ENCODE results near the gene HTT-AS.
A peak's percentile ranks its signal among the peaks of the same experiment; 100 is the strongest.

GRCh38 chr4:3074078-3074845 is at the start of gene HTT-AS, which contains the start of gene HTT:
- TF ChIP-seq CTCF (IDR thresholded peaks at IDR 0.05) (peak in 1 of 6 experiments; percentile 34), POLR2A (IDR thresholded peaks at IDR 0.05) (peak in 3 of 4 donors; percentile 70 to 86 (median 74))

All from esophagus squamous epithelium (tissue), 4 donors.